Liver (tissue), 9 donors: ENCODE results near the gene TGFBR3L. TPM values are rescaled to one million over a fixed set of nuclear protein-coding genes. Genes with fewer than 3 reads are reported as not detected.

ENCODE experiments used
- DNase-seq: peaks from one replicate; pipeline ENCODE4 v3.0.0-alpha.2; 2017; ENCODE audit warnings: low spot score
- H3K27ac ChIP-seq, 2 donors: one replicate each; pipeline ENCODE4 v1.7.0; 2013; ENCODE audit warnings: inconsistent platforms in 2 of 2, low read length in 2 of 2, control low read depth in 1 of 2, low read depth in 1 of 2, mild to moderate bottlenecking in 1 of 2
- H3K27me3 ChIP-seq, 4 donors: one replicate each; pipeline versions ENCODE4 v1.6.1 to v1.7.0; 2013; ENCODE audit warnings: low read length in 3 of 4, inconsistent platforms in 1 of 4, mild to moderate bottlenecking in 1 of 4, moderate library complexity in 1 of 4; ENCODE audit not compliant: control insufficient read depth in 4 of 4, insufficient read depth in 4 of 4
- H3K36me3 ChIP-seq, 4 donors: one replicate each; pipeline versions ENCODE4 v1.6.1 to v1.7.0; 2013; ENCODE audit warnings: low read length in 3 of 4, mild to moderate bottlenecking in 3 of 4, low read depth in 1 of 4, moderate library complexity in 1 of 4; ENCODE audit not compliant: control insufficient read depth in 4 of 4, insufficient read depth in 3 of 4
- H3K4me1 ChIP-seq, 4 donors: one replicate each; pipeline versions ENCODE4 v1.6.1 to v1.7.0; 2013; ENCODE audit warnings: low read length in 3 of 4, mild to moderate bottlenecking in 3 of 4, moderate library complexity in 1 of 4; ENCODE audit not compliant: control insufficient read depth in 4 of 4, insufficient read depth in 4 of 4
- H3K4me3 ChIP-seq, 3 donors: one replicate each; pipeline versions ENCODE4 v1.6.1 to v1.7.0; 2013; ENCODE audit warnings: low read length in 3 of 3, control low read depth in 1 of 3, low read depth in 1 of 3, mild to moderate bottlenecking in 1 of 3
- H3K9ac ChIP-seq, 2 donors: one replicate each; pipeline ENCODE4 v1.7.0; 2013; ENCODE audit warnings: low read length in 2 of 2, mild to moderate bottlenecking in 2 of 2, moderate library complexity in 2 of 2, control low read depth in 1 of 2, low read depth in 1 of 2
- H3K9me3 ChIP-seq, 4 donors: one replicate each; pipeline versions ENCODE4 v1.6.1 to v1.7.0; 2013; ENCODE audit warnings: low read length in 3 of 4; ENCODE audit not compliant: control insufficient read depth in 4 of 4
- EGR1 ChIP-seq, 2 donors: IDR thresholded peaks; 2 replicates each; pipeline ENCODE4 v1.6.1; 2016 to 2018; ENCODE audit warnings: antibody characterized with exemption in 2 of 2, low read depth in 2 of 2
- FOXA1 ChIP-seq: IDR thresholded peaks from 2 replicates; pipeline ENCODE4 v1.6.1; 2016; ENCODE audit warnings: antibody characterized with exemption
- FOXA2 ChIP-seq: IDR thresholded peaks from 2 replicates; pipeline ENCODE4 v1.6.1; 2016; ENCODE audit warnings: antibody characterized with exemption
- GABPA ChIP-seq, 2 donors: IDR thresholded peaks in 1 of 2; conservative IDR thresholded peaks in 1 of 2; 2 replicates each; pipeline ENCODE4 v1.6.1; 2016; ENCODE audit warnings: antibody characterized with exemption in 2 of 2, mild to moderate bottlenecking in 1 of 2, moderate library complexity in 1 of 2
- HNF4A ChIP-seq, 2 donors: conservative IDR thresholded peaks; 2 replicates each; pipeline ENCODE4 v1.6.1; 2016; ENCODE audit warnings: antibody characterized with exemption in 2 of 2, mild to moderate bottlenecking in 2 of 2
- HNF4G ChIP-seq: IDR thresholded peaks from 2 replicates; pipeline ENCODE4 v1.6.1; 2016; ENCODE audit warnings: antibody characterized with exemption
- JUND ChIP-seq, 2 donors: IDR thresholded peaks; 2 replicates each; pipeline ENCODE4 v1.6.1; 2016; ENCODE audit warnings: antibody characterized with exemption in 2 of 2
- NR2F2 ChIP-seq: IDR thresholded peaks from 2 replicates; pipeline ENCODE4 v1.6.1; 2016; ENCODE audit warnings: antibody characterized with exemption
- RAD21 ChIP-seq, 2 donors: IDR thresholded peaks; 2 replicates each; pipeline ENCODE4 v1.6.1; 2016; ENCODE audit warnings: antibody characterized with exemption in 2 of 2, mild to moderate bottlenecking in 2 of 2
- RXRA ChIP-seq, 2 donors: IDR thresholded peaks; 2 replicates each; pipeline ENCODE4 v1.6.1; 2017 to 2018; ENCODE audit warnings: antibody characterized with exemption in 2 of 2, mild to moderate bottlenecking in 1 of 2
- TAF1 ChIP-seq: conservative IDR thresholded peaks from 2 replicates; pipeline ENCODE4 v1.6.1; 2016; ENCODE audit warnings: antibody characterized with exemption, mild to moderate bottlenecking
- YY1 ChIP-seq: IDR thresholded peaks from 2 replicates; pipeline ENCODE4 v1.6.1; 2016; ENCODE audit warnings: antibody characterized with exemption, mild to moderate bottlenecking
- WGBS: extraction: QIAGEN DNeasy Blood & Tissue Kit; methylation state at CpG from one replicate; pipeline ENCODE4 v1.1.7; 2013; 5-methylcytosine and 5-hydroxymethylcytosine counted together
- polyA plus RNA-seq, 2 donors: library from polyadenylated mRNA; stranded (reverse) in 1 of 2; unstranded in 1 of 2; fragments of 200-250 nt in 1 of 2; fragments of >200 nt in 1 of 2; fragmentation: Nextera tagmentation in 1 of 2; extraction: Ambion mirVana in 1 of 2; gene quantifications; one replicate each; pipeline versions ENCODE4 v1.2.1 to v1.2.3, GENCODE V29; 2013 to 2015
- total RNA-seq, 2 donors: library from RNA; depleted of rRNA; stranded (reverse); fragments of >200 nt; gene quantifications; one replicate each; pipeline ENCODE4 v1.2.3, GENCODE V29; 2014
- TF ChIP-seq, protein P1 (sequence below): IDR thresholded peaks from 2 replicates; pipeline ENCODE4 v1.6.1; 2016; ENCODE audit warnings: antibody characterized with exemption
- TF ChIP-seq, protein P2 (sequence below): IDR thresholded peaks from 2 replicates; pipeline ENCODE4 v1.6.1; 2016; ENCODE audit warnings: antibody characterized with exemption
- TF ChIP-seq, protein P3 (sequence below): IDR thresholded peaks from 2 replicates; pipeline ENCODE4 v1.6.1; 2016; ENCODE audit warnings: antibody characterized with exemption, mild to moderate bottlenecking
- TF ChIP-seq, protein P4 (sequence below): IDR thresholded peaks from 2 replicates; pipeline ENCODE4 v1.6.1; 2016; ENCODE audit warnings: antibody characterized with exemption
- donor health status: healthy.
- donor health status: healthy.
- donor health status: healthy.
- donor health status: healthy.
- donor health status: healthy.

The TGFBR3L gene
- total and polyA plus RNA-seq, 4 donors = 0.32 to 2.5 (median 0.36) TPM; not detected in 1

DNA sequence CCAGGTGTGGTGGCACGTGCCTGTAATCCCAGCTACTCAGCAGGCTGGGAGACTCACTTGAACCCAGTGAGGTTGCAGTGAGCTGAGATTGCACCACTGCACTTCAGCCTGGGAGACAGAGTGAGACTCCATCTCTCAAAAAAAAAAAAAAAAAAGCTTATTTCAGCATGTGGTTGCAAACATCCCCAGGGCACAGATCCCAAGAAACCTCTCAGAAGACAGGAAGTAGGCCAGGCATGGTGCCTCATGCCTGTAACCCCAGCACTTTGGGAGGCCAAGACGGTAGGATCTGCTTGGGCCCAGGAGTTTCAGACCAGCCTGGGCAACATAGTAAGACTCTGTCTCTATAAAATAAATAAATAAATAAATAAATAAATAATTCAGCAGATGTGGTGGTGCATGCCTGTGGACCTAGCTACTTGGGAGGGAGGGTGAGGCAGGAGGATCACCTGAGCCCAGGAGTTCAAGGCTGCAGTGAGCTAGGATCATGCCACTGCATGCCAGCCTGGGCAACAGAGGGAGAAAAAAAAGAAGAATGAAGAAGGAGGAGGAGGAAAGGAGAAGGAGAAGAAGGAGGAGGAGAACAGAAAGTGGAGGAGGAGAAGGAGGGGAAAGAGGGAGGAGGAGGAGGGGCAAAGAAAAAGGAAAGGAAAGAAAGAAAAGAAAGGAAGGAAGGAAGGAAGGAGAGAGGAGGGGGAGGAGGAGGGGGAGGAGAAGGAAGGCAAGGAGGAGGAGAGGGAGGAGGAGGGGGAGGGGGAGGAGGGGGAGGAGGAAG, 30.6 kb upstream of the TGFBR3L start (continued):
- TF ChIP-seq, protein P1, sequence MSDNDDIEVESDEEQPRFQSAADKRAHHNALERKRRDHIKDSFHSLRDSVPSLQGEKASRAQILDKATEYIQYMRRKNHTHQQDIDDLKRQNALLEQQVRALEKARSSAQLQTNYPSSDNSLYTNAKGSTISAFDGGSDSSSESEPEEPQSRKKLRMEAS = no peak
- TF ChIP-seq, protein P2, sequence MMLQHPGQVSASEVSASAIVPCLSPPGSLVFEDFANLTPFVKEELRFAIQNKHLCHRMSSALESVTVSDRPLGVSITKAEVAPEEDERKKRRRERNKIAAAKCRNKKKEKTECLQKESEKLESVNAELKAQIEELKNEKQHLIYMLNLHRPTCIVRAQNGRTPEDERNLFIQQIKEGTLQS = no peak
- no peak for TF ChIP-seq RAD21 (IDR thresholded peaks at IDR 0.05)
- TF ChIP-seq RXRA (IDR thresholded peaks at IDR 0.05) = no peak

DNA sequence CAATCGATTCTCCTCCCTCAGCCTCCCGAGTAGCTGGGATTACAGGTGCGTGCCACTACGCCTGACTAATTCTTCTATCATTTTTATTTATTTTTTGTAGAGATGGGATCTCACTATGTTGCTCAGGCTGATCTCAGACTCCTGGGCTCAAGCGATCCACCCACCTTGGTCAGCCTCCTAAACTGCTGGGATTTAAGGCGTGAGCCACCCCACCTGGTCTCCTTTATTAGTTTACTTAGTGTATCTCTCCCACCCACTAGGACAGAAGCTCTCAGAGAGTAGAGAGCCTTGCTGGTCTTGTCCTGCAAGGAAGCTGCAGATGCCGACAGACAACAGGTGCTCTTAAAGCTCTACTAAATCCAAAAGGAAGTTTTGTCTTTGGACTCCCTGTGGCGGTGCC, 28.8 kb upstream of the TGFBR3L start:
- H3K9me3 ChIP-seq = no peaks in the 10 kb centered on the region
- no peaks in the 10 kb centered on the region for H3K27me3 ChIP-seq
- 92% methylated on average over 8 of the region's 8 CpGs for WGBS
- H3K27ac ChIP-seq = no peak overlapping the region
- H3K9ac ChIP-seq = no peak overlapping the region
- TF ChIP-seq GABPA (IDR thresholded peaks at IDR 0.05 in 1 of 2, conservative IDR thresholded peaks at IDR 0.05 in 1 of 2) (no peak), HNF4G (no peak), JUND (IDR thresholded peaks at IDR 0.05) (no peak), RXRA (IDR thresholded peaks at IDR 0.05) (no peak), YY1 (no peak), FOXA1 (no peak), HNF4A (conservative IDR thresholded peaks at IDR 0.05) (no peak), TAF1 (no peak), EGR1 (IDR thresholded peaks at IDR 0.05; ENCODE audit: low read depth in 2 of 2) (no peak)
- TF ChIP-seq, protein P3, sequence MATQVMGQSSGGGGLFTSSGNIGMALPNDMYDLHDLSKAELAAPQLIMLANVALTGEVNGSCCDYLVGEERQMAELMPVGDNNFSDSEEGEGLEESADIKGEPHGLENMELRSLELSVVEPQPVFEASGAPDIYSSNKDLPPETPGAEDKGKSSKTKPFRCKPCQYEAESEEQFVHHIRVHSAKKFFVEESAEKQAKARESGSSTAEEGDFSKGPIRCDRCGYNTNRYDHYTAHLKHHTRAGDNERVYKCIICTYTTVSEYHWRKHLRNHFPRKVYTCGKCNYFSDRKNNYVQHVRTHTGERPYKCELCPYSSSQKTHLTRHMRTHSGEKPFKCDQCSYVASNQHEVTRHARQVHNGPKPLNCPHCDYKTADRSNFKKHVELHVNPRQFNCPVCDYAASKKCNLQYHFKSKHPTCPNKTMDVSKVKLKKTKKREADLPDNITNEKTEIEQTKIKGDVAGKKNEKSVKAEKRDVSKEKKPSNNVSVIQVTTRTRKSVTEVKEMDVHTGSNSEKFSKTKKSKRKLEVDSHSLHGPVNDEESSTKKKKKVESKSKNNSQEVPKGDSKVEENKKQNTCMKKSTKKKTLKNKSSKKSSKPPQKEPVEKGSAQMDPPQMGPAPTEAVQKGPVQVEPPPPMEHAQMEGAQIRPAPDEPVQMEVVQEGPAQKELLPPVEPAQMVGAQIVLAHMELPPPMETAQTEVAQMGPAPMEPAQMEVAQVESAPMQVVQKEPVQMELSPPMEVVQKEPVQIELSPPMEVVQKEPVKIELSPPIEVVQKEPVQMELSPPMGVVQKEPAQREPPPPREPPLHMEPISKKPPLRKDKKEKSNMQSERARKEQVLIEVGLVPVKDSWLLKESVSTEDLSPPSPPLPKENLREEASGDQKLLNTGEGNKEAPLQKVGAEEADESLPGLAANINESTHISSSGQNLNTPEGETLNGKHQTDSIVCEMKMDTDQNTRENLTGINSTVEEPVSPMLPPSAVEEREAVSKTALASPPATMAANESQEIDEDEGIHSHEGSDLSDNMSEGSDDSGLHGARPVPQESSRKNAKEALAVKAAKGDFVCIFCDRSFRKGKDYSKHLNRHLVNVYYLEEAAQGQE = no peak
- TF ChIP-seq, protein P1 = no peak
- no peak for DNase-seq
- H3K36me3 ChIP-seq = no peaks in the 10 kb centered on the region
- H3K4me1 ChIP-seq = peaks cover 0 to 13% (median 6%) of the 10 kb centered on the region in 4 donors
- H3K4me3 ChIP-seq = no peak overlapping the region

DNA sequence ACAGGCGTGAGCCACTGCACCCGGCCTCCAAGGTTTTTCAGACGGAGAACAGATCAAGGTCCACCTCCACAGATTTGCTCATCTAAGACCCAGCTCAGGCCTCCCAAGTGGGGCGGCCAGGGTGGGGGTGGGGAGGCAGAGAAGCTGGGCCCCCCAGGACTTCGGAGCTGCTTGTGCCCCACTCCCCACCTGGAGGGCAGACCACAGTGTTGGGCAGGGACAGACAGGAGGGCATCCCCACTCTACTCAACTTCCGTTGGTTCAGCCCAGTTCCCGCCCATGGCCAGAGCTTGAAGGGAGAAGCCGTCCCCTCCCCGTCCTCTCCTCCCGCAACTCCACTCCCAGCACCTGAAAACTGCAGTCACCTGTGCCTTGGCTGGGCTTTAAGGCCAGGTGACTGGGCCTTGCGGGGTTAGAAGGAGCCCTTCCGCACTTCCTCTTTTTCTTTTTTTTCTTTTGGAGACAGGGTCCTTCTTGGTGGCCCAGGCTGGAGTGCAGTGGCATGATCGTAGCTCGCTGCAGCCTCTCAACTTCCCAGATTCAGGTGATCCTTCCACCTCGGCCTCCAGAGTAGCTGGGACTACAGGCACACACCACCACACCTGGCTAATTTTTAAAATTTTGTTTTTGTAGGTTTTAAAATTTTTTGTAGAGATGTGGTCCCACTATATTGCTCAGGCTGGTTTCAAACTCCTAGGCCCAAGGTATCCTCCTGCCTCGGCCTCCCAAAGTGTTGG, 27.1 kb upstream of the TGFBR3L start:
- H3K9ac ChIP-seq = no peak overlapping the region
- peaks cover 0 to 13% (median 6%) of the 10 kb centered on the region in 4 donors for H3K4me1 ChIP-seq
- DNase-seq = no peak
- no peaks in the 10 kb centered on the region for H3K9me3 ChIP-seq
- WGBS = 89% methylated on average over 16 of the region's 16 CpGs
- H3K27ac ChIP-seq = no peak overlapping the region
- no peaks in the 10 kb centered on the region for H3K27me3 ChIP-seq
- TF ChIP-seq, protein P3 = no peak
- no peak for TF ChIP-seq TAF1
- TF ChIP-seq, protein P4, sequence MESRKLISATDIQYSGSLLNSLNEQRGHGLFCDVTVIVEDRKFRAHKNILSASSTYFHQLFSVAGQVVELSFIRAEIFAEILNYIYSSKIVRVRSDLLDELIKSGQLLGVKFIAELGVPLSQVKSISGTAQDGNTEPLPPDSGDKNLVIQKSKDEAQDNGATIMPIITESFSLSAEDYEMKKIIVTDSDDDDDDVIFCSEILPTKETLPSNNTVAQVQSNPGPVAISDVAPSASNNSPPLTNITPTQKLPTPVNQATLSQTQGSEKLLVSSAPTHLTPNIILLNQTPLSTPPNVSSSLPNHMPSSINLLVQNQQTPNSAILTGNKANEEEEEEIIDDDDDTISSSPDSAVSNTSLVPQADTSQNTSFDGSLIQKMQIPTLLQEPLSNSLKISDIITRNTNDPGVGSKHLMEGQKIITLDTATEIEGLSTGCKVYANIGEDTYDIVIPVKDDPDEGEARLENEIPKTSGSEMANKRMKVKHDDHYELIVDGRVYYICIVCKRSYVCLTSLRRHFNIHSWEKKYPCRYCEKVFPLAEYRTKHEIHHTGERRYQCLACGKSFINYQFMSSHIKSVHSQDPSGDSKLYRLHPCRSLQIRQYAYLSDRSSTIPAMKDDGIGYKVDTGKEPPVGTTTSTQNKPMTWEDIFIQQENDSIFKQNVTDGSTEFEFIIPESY = no peak
- TF ChIP-seq NR2F2 = no peak
- TF ChIP-seq HNF4G = no peak
- TF ChIP-seq FOXA2 = no peak
- H3K4me3 ChIP-seq = no peak overlapping the region
- no peaks in the 10 kb centered on the region for H3K36me3 ChIP-seq
